ENCODE data around the gene BNC2.
"Not testable (repeated sequence)": the region's sequence is repeated elsewhere in the genome, so short reads cannot be mapped to it uniquely, and the experiment has no call there.

Gene BNC2

DNA sequence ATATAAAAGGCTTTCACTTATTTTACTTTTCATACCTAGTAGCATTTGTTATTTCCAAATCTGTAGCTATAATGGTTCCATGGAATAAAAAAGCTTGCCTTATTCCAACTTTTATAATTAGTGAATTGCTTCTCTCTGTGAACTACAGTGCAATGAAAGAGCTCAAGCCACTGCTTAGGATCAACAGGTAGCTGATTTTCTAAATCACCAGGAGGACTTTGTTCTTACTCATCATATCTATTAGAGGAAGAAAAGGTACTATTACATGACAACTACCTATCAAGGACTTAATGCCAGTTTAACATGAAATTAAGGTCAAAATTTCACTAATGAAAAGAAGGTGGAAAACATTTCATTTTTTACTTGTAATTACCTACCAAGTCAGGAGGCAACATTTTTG, 414.6 kb downstream of the BNC2 start:
- DNase-seq (ENCODE audit: low read depth, low spot score) = no peak

GRCh38 chr9:16453390-16453789, 417.1 kb downstream of the BNC2 start:
- no peak for DNase-seq (ENCODE audit: low read depth, low spot score)

GRCh38 chr9:16450578-16450977, 419.9 kb downstream of the BNC2 start:
- no peak for DNase-seq (ENCODE audit: low read depth, low spot score)

DNA sequence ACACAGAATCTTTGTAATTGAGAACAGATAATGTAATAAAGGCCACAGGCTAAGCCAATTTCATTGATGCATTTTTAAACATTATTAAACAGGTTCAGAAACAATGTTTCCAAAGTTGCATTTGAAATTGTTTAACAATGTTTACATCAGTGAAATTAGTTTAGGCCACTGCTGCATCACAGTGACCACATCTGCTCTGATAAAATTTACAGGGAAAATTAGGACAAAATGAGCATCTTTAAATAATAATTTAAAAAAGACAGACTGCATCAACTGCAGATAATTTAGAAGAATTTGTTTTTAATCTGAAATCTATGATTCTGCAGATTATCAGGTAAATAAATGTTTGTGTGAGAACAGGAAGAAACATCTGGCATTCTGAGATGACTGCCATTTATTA, 420.4 kb downstream of the BNC2 start:
- no peak for DNase-seq (ENCODE audit: low read depth, low spot score)

DNA sequence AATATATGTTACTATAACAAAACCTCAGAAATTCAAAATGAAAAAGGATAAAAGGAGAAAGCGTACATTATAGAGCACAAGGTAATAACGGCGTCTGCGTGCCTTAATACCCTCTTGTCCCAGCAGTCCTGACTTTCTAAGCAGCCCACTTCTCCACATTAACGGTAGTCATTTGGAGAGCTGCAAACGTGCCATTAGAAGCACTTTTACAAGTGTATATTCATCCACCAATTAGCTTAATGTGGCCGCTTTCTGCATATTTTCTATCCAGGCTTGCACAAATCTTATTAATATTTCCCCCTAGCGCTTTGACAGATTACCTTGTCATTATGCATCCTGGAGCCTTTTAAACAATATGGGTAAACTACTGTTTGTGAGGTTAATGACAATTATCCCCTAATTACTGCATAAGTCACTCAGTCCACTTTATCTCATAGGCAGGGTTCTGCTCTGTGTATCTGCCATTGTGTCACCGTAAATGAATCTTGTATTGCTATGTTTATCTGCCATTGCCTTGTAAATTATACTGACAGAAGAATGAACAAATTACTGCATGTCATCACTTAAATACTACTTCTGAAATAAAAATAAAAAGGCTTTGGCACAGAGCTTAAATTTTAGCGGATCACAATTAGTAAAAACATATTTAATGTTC, 421.3 kb downstream of the BNC2 start:
- no peak for DNase-seq (ENCODE audit: low read depth, low spot score)

GRCh38 chr9:16447946-16448345, 422.5 kb downstream of the BNC2 start:
- DNase-seq (ENCODE audit: low read depth, low spot score) = no peak

- DNase-seq (ENCODE audit: low read depth, low spot score) = no peak
These were observed 423.8 kb downstream of the BNC2 start for GRCh38 chr9:16446636-16447035.

- no peak for DNase-seq (ENCODE audit: low read depth, low spot score)
These were observed 425.1 kb downstream of the BNC2 start for GRCh38 chr9:16445141-16445920.

DNA sequence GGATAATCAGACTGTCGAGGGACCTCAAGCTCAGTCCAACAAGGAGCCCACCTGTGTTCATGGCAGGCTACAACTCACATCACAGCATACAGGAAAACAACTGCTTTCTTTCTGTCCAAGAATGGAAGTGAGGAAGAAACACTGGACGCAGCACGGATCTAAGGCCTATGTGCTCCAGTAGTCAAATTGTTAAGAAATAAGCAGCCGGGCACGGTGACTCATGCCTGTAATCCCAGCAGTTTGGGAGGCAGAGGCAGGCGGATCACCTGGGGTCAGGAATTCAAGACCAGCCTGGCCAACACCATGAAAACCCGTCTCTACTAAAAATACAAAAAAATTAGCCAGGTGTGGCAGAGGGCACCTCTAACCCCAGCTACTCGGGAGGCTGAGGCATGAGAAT, 427.8 kb downstream of the BNC2 start:
- peak; percentile 75 for DNase-seq (ENCODE audit: low read depth, low spot score)

DNA sequence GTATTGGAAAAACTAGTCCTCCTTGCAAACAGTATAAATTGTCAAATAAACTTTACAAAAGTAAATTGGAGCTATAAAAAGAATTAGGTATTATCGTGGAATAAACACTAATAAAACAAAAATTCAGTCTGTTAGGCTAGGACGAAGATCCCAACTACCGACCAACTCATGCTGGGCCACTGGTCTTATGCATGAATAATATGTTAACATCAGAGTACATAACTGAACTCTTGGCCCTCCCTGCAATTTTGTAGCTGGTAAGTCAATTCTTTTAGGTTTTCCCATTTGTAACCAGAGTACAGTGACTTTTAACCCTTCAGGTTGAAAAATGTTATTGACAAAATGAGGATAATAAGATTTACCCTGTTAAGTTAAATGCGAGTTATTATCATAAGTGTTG, 428.7 kb downstream of the BNC2 start:
- no peak for DNase-seq (ENCODE audit: low read depth, low spot score)

- not testable (repeated sequence) for DNase-seq (ENCODE audit: low read depth, low spot score)
These were observed 431.6 kb downstream of the BNC2 start for GRCh38 chr9:16438831-16439230.

- no peak for DNase-seq (ENCODE audit: low read depth, low spot score)
These were observed 433.9 kb downstream of the BNC2 start for GRCh38 chr9:16436545-16436944.

DNA sequence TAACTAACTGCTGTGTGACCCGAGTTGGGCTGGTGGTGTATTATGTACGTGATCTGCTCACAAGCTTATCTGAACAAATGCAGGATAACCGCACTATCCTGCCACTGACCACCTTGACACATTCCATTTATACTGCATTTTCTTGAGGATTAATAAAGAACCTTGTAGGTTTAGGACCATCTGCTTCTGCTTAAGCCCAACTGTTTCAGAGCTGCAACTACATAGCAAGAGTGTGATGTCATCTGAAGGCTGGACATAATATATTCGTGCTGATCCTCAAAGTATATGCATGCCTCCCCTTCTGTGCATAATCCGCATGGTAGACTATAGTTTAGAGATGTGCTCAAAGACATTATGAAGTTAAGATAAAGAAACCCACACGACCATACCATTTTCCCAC, 435.9 kb downstream of the BNC2 start:
- DNase-seq (ENCODE audit: low read depth, low spot score) = peak; percentile 43

- no peak for DNase-seq (ENCODE audit: low read depth, low spot score)
These were observed 437.0 kb downstream of the BNC2 start for GRCh38 chr9:16433494-16433893.

DNA sequence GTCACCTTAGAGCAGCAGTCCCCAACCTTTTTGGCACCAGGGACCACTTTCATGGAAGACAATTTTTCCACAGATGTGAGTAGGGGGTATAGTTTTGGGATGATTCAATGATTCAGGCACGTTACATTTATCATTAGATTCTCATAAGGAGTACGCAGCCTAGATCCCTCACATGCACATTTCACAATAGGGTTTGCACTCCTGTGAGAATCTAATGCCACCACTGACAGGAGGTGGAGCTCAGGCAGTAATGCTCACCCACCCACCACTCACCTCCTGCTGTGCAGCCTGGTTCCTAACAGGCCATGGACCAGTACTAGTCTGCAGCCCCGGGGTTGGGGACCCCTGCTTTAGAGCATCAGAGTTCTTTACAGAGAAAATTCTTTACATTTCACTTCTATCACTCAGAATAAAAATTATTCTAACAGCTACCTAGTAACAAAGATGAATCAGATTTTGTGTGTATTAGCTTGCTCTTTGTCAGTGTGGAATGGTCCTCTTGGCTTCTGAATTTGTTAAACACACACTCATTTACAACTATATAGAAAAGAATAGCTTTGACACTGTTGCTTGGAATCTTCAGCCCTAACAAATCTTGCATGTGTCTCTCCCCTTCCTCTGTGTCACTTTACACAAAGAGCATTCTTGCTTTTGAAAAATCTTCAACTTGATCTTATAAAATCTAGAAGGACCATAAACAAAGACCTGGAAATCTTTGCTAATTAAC, 438.6 kb downstream of the BNC2 start:
- no peak for DNase-seq (ENCODE audit: low read depth, low spot score)

- no peak for DNase-seq (ENCODE audit: low read depth, low spot score)
These were observed 440.8 kb downstream of the BNC2 start for GRCh38 chr9:16429671-16430070.

GRCh38 chr9:16427873-16428427, 442.5 kb downstream of the BNC2 start:
- no peak for DNase-seq (ENCODE audit: low read depth, low spot score)

DNA sequence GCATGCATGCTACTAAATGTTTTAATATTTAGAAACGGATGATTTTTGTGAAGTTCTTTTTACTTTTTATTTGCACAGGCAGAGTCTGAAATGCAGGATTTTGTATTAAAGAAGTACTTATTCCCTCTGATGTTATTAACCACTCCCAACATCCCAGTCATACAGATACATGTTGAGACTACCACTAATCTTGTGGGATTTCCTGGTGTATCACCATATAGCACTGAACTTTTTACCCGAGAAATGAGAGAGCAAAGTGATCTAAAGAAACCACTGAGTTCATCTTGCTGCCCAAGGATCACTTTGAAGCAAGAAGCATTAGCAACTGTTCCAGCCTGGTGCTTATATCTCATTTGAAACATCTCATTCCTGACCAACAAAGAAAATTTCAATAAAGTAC, 443.8 kb downstream of the BNC2 start:
- DNase-seq (ENCODE audit: low read depth, low spot score) = no peak

DNA sequence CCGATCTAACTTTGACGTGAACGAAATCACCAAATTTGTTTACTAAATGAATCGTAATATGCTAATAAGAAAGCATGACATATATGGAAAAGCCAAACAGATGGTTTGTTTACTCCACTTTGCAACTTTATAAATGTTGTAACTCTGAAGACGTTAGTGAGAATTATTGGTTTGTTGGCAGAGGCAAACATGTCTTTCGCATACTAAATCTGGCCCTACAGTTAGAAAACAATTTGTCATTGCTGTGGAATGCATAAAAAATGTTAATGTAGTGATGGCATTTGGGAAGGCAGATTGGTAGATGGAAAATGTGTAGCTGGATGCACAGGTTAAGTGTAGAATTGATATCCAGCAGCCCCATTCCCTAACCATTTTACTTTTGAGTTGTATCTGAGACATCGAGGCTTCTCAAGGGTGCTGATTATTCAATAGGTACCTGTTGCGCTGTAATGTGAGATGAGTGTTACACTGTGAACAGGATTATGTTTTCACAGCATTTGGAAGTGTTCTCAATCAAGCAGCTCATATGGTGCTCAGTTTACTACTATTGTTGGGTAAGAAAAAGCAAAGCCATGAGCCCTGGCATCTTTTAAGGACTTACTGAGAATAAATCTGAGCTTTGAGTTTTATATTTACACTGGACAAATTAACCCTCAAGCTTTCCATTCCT, 444.8 kb downstream of the BNC2 start:
- DNase-seq (ENCODE audit: low read depth, low spot score) = peak; percentile 68

DNA sequence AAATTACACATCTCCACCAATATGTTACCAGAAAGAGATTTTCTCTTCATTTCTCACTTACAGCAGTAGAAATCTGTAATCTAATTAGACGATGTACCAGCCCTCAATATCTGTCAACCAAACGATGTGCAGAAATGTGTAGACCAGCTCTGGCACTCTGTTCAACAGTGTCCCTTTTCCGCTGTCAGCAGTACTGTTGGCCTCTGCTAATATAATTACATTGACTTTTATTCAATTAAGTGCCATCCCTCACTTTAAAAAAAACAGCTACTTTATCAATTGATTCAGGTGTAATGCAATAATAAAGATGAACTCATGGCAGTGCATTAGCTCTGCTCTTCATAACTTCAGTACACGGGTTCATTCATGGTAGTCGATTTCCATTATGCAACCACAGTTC, 448.4 kb downstream of the BNC2 start:
- DNase-seq (ENCODE audit: low read depth, low spot score) = no peak

- DNase-seq (ENCODE audit: low read depth, low spot score) = no peak
These were observed 448.9 kb downstream of the BNC2 start for GRCh38 chr9:16421532-16421931.

DNA sequence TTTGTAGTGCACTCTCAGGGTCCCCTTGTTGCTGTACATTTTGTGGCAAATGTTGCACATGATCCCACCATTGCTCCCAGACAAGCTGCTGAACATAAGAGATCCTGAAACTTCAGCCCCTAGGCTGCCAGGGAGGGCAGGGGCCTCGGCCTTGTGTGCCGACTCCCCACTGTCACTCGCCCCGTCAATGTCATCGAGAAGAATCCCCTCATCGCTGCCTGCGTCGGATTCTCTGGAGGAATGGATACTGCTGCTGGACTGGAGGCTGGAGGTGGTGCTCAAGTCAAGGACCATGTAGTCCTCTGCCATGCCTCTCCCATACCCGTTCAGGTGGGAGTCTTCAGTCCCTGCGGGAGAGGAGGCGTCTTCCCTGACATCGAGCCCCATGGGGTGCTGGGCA, 451.3 kb downstream of the BNC2 start:
- no peak for DNase-seq (ENCODE audit: low read depth, low spot score)

Measured in astrocyte of the hippocampus (primary cell).